Coronary artery (tissue), 2 donors: Measurements from ENCODE around the gene FANCE.

Experiments used
- DNase-seq: peaks from one replicate; pipeline ENCODE4 v3.0.0-alpha.2; 2017; ENCODE audit warnings: low spot score
- H3K27ac ChIP-seq, 2 donors: fragments of 200-600 bp; sonication (generic); one replicate each; pipeline ENCODE4 v1.5.1; 2016 to 2019
- H3K4me3 ChIP-seq: fragments of 200-600 bp; sonication (generic); 2 replicates; pipeline ENCODE4 v1.5.1; 2016; ENCODE audit warnings: mild to moderate bottlenecking, moderate library complexity
- CTCF ChIP-seq: fragments of 200-600 bp; sonication (generic); IDR thresholded peaks from one replicate; pipeline ENCODE4 v1.5.1; 2019; ENCODE audit warnings: antibody characterized with exemption

The FANCE gene

GRCh38 chr6:35495258-35496035 is 43.3 kb downstream of the FANCE start:
- no peak for TF ChIP-seq CTCF
- Histone ChIP-seq H3K4me3 (peak overlapping the region; percentile 96), H3K27ac (peak overlapping the region; percentile 98 to 99)
- no peak for DNase-seq

GRCh38 chr6:35496036-35496840 is 44.1 kb downstream of the FANCE start:
- H3K4me3 ChIP-seq: peak overlapping the region; percentile 96
- no peak for TF ChIP-seq CTCF
- H3K27ac ChIP-seq: peak overlapping the region; percentile 98 to 99
- peak; percentile 90 for DNase-seq

- Histone ChIP-seq H3K4me3 (peak within 1 kb of the TSS; percentile 96), H3K27ac (peak within 1 kb of the TSS; percentile 98 to 99)
- no peak for DNase-seq
- TF ChIP-seq CTCF: no peak
Observed at GRCh38 chr6:35496841-35497570, 44.9 kb downstream of the FANCE start, which contains the start of gene TEAD3. Gene TEAD3 (minus strand): TSS chr6:35497079.

GRCh38 chr6:35497571-35498421 is 45.7 kb downstream of the FANCE start:
- Histone ChIP-seq H3K27ac (peak overlapping the region; percentile 98 to 99), H3K4me3 (peak overlapping the region; percentile 96)
- peak; percentile 84 for DNase-seq
- TF ChIP-seq CTCF: peak; percentile 21

- Histone ChIP-seq H3K27ac (peak overlapping the region; percentile 98 to 99), H3K4me3 (peak overlapping the region; percentile 96)
- peak; percentile 67 for DNase-seq
- TF ChIP-seq CTCF: no peak
Observed at GRCh38 chr6:35498422-35499067, 46.4 kb downstream of the FANCE start.

GRCh38 chr6:35499372-35499771 is 47.2 kb downstream of the FANCE start:
- Histone ChIP-seq H3K4me3 (no peak overlapping the region), H3K27ac (no peak overlapping the region)
- TF ChIP-seq CTCF: no peak
- DNase-seq: no peak
